Fibroblast of the conjunctiva (primary cell): Measurements from ENCODE around the gene TUFT1.
"Not testable (repeated sequence)": the region's sequence is repeated elsewhere in the genome, so short reads cannot be mapped to it uniquely, and the experiment has no call there.

Source experiments
- DNase-seq: peaks from one replicate; pipeline ENCODE4 v3.0.0-alpha.2; 2010; ENCODE audit warnings: low read depth

TUFT1 gene

GRCh38 chr1:151512801-151513625 lies 27.1 kb upstream of the TUFT1 start:
- no peak for DNase-seq

- no peak for DNase-seq
These were observed 26.4 kb upstream of the TUFT1 start for GRCh38 chr1:151513626-151514121.

- DNase-seq, result no peak
These were observed 25.7 kb upstream of the TUFT1 start for GRCh38 chr1:151514366-151514765.

GRCh38 chr1:151515265-151515664 lies 24.8 kb upstream of the TUFT1 start:
- no peak for DNase-seq

GRCh38 chr1:151516031-151516511 lies 24.0 kb upstream of the TUFT1 start:
- no peak for DNase-seq

- no peak for DNase-seq
These were observed 21.7 kb upstream of the TUFT1 start for GRCh38 chr1:151518431-151518830.

GRCh38 chr1:151518936-151519335 lies 21.2 kb upstream of the TUFT1 start:
- no peak for DNase-seq

- DNase-seq, result no peak
These were observed 20.4 kb upstream of the TUFT1 start for GRCh38 chr1:151519667-151520066.

GRCh38 chr1:151520359-151520758 lies 19.8 kb upstream of the TUFT1 start:
- no peak for DNase-seq

- not testable (repeated sequence) for DNase-seq
These were observed 17.7 kb upstream of the TUFT1 start for GRCh38 chr1:151522427-151522826.

GRCh38 chr1:151523326-151523725 lies 16.8 kb upstream of the TUFT1 start:
- DNase-seq, result no peak

GRCh38 chr1:151524736-151525135 lies 15.4 kb upstream of the TUFT1 start:
- DNase-seq, result no peak

- DNase-seq, result no peak
These were observed 13.2 kb upstream of the TUFT1 start for GRCh38 chr1:151526735-151527525.

- DNase-seq, result no peak
These were observed 10.9 kb upstream of the TUFT1 start for GRCh38 chr1:151529211-151529702.

- no peak for DNase-seq
These were observed 10.3 kb upstream of the TUFT1 start for GRCh38 chr1:151529781-151530180.

GRCh38 chr1:151530461-151530860 lies 9.6 kb upstream of the TUFT1 start:
- no peak for DNase-seq

GRCh38 chr1:151533870-151534269 lies 6.2 kb upstream of the TUFT1 start:
- DNase-seq, result no peak

- DNase-seq, result peak; percentile 56
These were observed 5.3 kb upstream of the TUFT1 start for GRCh38 chr1:151534662-151535278.

GRCh38 chr1:151535326-151536271 lies 4.5 kb upstream of the TUFT1 start:
- DNase-seq, result no peak

GRCh38 chr1:151536499-151536898 lies 3.6 kb upstream of the TUFT1 start:
- no peak for DNase-seq

GRCh38 chr1:151537112-151537511 lies 3.0 kb upstream of the TUFT1 start:
- peak; percentile 94 for DNase-seq
